GM19239 (cell line): ENCODE measurements around the gene STRIP2.
"Not testable (repeated sequence)": the region's sequence is repeated elsewhere in the genome, so short reads cannot be mapped to it uniquely, and the experiment has no call there.

Experiments
- DNase-seq: peaks from one replicate; pipeline ENCODE4 v3.0.0; 2011; ENCODE audit warnings: low spot score; ENCODE audit not compliant: insufficient read length
- FAIRE-seq: peaks from 2 replicates; lab custom pipeline; 2011; peaks lifted over from hg19 to GRCh38; lab: Jason Lieb, UNC

Gene STRIP2

DNA sequence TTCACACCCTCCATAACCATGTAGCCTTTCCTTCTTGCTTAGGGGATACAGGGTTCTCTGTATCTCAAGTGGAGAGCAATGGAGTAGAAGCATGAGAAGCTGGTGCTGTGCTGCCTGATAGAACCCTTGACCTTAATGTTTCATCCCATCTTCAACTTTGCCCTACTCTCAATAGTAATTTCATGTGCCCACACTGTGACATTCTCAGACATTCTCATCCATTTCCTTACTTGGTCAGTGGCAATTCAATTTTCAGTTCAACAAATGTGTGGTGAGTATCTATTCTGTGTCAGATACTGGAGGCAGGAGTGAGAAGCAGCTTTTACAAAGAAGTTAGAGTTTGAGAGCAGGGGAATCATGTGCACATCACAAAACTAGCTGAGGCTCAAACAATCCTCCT is 16.1 kb downstream of the STRIP2 start:
- no peak for DNase-seq
- no peak for FAIRE-seq

DNA sequence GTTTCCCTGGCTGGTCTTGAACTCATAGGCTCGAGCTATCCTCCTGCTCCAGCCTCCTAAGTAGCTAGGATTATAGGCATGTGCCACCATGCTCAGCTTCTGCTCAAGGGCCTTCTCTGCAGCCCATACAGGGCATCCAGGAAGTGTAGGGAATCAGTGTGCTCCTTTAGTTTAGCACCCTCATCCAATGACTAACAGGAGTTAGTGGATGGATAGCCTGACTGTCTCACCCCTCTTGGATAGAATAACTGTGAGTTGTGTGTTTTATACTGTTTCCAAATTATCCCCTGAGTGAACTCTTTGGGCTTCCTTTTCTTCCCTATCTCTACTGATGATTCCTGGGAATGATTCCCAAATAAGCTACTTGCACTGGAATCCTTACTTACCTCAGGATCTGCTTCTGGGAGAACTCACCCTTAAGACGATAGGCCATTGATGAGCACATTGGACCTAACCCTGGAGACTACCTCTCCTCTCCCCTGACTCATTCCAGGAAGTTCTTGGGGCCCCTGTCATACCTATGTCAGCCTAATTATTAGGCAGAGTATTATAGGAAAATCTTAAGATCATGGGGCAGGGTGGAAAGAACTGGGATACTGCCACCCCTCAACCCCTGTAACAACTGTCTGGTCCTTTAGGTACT is 18.5 kb downstream of the STRIP2 start:
- no peak for FAIRE-seq

DNA sequence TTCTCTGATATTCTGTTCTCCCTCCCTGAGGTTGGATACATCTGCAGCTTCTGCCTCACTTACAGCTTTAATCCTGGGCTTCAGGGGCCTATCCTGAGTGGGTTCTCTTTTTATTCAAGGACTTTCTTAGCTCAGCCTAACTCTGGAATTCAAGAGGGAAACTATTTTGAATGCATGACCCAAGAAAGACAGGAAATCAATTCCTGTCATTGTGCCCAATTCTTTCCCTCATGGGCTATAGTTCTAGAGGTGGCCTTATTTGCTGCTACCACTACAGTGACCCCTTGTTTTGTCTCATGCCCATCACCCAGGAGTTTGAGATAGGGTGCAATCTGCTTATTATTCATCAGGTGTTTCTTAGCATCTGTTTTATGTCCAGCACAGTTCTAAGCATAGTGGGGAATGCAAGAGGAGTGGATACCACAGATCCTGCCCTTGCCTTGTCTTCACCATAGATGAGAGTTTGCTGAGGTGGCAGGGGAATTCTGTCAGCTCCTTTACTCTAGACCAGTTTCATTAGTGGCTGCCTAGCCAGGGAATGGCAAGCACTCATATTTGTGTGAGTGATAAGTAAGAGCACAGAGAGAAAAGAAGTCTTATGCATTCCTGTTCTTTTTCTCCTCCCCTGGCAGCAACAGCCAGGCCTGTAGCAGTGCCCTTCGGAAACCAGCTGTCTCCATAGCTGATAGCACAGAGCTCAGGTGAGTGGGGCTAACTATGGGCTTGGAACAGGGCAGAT is 19.4 kb downstream of the STRIP2 start:
- FAIRE-seq (no peak), DNase-seq (no peak)

More for the DNA sequence above, 18.5 kb downstream of the STRIP2 start:
- no peak for DNase-seq

DNA sequence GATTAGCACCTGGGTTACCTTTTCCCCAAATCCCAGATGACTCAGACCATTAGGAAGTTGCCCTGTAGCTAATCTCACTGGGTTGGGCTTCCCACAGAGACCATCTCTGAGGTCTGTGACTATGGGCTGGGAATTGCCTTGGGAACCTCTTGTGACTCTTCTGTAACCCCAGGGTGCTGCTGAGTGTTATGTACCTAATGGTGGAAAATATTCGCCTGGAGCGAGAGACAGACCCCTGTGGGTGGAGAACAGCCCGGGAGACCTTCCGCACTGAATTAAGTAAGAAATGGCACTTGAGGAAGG is 20.0 kb downstream of the STRIP2 start:
- no peak for FAIRE-seq
- no peak for DNase-seq

DNA sequence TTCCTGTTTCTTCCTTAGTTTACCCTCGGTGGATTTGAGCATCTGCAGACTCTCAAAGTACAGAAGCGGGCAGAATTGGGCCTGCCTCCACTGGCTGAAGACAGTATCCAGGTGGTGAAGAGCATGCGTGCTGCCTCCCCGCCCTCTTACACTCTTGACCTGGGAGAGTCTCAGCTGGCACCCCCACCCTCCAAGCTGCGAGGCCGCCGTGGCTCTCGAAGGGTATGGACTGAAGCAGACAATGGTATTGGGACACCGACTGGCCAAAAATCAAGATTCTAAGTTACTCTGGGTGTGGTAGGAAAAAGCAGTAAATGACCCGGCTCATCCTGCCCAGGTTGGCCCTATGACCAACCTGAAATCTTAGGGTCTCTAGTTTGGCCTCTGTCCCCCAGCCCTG is 22.2 kb downstream of the STRIP2 start:
- FAIRE-seq: no peak

DNA sequence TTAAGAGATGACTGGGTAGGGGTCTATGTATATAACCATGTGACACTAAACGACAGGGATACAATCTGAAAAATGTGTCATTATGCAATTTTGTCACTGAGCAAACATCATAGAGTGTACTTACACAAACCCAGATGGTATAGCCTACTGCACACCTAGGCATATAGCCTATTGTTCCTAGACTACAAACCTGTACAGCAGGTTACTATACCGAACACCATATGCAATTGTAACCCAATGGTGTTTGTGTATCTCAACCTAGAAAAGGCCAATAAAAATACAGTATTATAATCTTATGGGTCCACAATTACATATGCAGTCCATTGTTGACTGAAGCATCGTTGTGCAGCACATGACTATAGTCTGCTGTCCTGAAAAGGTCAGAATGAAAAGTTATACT is 22.9 kb downstream of the STRIP2 start:
- FAIRE-seq (no peak), DNase-seq (no peak)

More for the DNA sequence above, 22.2 kb downstream of the STRIP2 start:
- DNase-seq: no peak

DNA sequence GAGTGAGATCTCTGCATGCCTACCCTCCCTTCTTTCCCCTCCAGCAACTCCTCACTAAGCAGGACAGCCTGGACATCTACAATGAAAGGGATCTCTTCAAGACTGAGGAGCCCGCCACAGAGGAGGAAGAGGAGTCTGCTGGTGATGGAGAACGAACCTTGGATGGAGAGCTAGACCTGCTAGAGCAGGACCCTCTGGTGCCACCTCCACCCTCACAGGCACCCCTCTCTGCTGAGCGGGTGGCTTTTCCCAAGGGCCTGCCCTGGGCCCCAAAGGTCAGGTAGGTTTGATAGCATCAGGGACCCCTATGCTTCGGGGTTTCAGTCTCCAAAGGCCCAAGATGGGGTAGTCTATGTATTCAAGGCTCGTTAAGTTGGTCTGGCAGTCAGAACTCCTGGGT is 23.9 kb downstream of the STRIP2 start:
- FAIRE-seq (no peak), DNase-seq (no peak)

DNA sequence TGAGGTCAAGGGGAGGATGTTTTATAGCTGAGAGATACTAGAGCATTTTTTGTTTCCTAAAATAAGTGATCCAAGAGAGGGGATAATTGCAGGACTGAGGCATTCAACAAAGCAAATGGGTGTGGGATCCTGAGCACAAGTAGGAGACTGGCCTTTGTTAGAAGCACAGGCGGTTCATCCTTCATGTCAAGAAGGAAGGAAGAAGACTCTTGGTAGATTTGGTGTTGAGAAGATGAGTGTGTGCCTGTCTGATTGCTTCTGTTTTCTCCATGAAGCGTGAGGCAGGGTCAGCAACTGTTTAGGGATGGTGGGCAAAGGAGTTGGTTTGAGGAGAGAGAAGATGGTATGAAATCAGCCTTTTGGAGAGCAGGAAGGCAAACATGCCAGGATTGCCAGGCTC is 27.6 kb downstream of the STRIP2 start:
- DNase-seq (no peak), FAIRE-seq (no peak)

DNA sequence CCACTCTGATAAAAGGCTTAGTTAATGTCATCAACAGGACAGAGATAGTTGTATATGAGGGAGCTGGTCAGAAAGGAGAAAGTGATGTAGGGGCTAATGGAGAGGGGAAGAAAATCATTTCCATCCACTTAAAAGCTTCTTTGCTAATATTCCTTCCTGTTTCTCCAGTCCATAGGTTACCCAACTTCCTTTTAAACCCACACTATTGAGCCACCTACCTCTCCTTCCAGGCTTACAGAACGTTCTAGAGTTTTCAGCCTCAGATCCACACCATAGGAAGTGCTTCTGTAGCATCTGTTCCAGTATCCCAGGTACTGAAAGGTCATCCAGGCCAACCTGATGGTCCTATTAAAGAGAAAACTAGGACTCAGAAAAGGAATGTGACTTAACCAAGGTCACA is 28.2 kb downstream of the STRIP2 start:
- no peak for DNase-seq
- FAIRE-seq: no peak

DNA sequence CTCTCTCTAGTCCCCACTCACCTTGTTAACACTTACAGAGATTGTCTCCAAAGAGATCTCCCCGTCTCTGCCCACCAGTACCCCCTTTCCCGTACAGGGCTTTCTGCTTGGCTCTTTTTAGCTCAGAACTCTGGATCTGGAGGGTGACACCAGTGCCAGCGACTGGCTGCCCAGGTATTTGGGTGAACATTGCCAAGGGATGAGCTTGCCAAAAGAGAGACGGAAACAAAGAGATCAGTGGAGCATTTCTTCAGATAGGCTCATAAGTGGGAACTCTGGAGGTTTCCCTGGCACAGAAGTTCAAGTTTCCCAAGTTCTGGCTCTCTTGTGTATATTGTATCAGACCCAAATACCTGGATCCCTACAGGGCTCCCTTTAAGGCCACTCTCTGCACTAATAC is 30.0 kb downstream of the STRIP2 start:
- no peak for FAIRE-seq
- DNase-seq: no peak

DNA sequence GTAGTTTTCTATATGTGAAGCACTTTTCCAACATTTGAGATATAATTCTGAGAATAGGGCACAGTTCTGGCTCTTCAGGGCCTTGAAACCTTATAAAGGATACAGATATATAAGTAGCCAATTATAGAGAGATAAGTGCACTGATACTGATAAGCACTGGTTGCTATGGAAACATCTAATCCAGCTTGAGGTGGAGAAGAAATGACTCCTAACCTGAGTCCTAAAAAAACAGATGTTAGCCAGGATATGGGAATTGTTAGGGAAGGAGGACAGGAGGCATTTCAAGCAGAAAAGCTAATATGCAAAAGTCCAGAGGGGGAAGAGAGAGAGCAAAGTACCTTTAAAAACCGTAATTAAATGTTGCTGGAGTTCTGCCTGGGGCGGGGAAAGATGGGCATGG is 30.8 kb downstream of the STRIP2 start:
- DNase-seq: no peak
- no peak for FAIRE-seq

DNA sequence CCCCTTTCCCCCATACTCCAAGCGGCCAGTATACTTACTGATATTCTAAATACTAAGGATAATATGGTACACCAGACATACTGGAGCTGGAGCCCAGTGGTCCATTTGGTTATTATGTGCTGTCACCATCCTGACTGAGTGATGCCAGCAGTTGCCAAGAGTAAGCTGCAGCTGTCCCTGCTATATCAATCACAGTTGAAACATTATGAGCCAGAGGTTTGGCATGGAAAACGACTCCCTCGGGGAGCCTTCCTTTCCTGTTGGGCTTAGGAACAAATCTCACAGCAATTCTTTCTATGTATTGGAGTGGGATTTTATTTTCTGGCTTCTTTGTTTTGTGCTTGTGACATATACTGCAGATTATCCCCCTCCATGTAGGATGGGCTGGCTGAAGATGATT is 32.6 kb downstream of the STRIP2 start:
- DNase-seq (no peak), FAIRE-seq (no peak)

DNA sequence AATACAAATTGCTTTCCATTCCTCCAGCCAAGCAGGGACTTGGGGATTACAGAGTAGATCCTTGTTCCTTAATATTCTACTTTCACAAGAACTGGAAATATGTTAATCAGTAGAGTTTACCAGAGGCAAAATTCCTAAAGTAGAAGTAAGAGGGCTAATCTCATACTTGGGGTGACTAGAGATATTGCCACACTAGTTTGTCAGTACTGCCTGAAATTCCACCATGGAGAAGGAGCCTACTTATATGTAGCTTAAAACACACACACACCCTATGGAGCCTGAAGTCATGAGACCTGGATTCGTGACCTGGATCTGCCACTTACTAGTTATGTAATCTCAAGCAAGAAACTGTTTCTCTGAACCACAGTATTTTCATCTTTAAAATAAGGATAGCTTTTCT is 33.9 kb downstream of the STRIP2 start:
- FAIRE-seq (no peak), DNase-seq (no peak)

DNA sequence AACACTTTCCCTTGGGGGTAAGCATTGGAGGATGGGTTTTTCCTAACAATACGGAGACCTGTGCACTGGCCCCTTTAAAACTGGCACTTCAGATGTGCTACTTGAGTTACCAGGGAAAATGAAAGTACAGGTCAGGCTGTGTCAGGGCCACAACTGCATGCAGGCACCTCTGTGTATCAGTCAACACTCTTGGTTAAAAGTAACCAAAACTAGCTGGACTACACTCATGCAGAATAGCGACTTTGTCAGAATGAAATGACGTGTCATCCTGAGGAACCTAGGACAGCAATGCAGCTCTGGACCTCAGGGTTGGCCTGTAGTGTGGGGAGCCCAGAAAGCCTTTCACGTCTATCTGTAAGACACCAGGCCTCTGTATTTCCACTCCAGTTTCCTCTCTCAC is 34.3 kb downstream of the STRIP2 start:
- FAIRE-seq: no peak

DNA sequence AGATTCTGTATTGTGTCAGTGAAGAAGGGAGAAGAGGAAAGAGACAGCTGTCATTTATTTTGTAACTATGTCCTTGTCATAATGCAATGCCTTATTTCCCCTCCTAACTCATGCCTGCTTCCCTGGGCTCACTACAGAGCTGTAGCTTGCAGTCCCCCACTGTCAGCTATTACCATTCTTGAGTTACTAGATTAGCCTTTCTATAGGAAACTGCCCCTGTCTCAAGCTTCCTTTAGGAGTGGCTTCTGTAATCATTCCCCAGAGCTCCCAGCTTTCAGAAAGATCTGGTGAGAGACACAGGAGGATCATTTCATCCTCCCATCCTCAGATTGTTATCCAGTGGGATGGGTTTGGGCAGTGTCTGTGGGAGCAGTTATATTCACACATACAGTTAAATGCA is 35.7 kb downstream of the STRIP2 start:
- no peak for FAIRE-seq
- no peak for DNase-seq

More for the DNA sequence above, 34.3 kb downstream of the STRIP2 start:
- DNase-seq: no peak

DNA sequence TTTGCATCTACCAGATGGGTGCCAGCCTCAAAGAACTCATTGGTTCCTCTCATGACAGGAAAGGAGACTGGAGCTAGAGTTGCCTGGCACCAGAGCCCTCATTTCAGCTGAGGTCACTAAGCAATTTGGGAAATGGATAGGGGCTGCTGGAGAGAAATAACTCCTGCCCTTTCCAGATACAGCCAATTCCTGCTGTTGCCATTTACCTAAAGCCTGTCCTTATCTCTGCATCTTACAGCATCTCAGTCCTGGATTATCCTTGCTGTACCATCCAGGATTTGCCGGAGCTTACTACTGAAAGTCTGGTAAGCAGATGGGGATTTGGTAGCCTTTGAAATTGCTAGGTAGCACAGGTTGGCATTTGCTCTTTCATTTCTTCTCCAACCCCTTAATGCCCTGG is 36.2 kb downstream of the STRIP2 start:
- FAIRE-seq: no peak

DNA sequence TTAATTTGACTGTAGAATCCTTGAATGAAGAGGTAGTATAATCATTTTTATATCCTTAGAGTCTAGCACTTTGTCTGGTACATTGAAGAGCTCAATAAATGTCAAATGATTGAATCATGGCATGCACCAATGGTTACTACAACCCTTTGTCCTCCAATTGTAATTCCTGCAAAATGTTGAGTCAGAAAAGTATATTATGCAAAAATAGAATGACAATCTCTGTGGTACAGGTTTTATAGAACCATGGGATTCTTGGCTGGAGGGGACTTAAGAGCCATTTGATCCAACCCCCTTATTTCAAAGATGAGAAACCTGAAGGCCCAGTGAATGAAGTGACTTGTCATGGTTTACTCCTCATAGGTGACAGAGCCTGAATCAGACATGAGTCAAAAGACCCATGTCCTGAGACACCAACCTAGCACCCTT is 37.2 kb downstream of the STRIP2 start:
- DNase-seq: no peak
- FAIRE-seq: no peak

More for the DNA sequence above, 36.2 kb downstream of the STRIP2 start:
- no peak for DNase-seq

DNA sequence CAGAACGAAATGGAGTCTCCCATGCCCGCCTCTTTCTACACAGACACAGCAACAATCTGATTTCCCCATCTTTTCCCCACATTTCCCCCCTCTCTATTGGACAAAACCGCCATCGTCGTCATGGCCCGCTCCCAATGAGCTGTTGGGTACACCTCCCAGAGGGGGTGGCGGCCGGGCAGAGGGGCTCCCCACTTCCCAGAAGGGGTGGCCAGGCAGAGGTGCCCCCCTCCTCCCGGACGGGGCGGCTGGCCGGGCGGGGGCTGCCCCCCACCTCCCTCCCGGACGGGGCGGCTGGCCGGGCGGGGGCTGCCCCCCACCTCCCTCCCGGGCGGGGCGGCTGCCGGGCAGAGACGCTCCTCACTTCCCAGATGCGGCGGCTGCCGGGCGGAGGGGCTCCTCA is 41.7 kb downstream of the STRIP2 start:
- DNase-seq, FAIRE-seq: not testable (repeated sequence)

DNA sequence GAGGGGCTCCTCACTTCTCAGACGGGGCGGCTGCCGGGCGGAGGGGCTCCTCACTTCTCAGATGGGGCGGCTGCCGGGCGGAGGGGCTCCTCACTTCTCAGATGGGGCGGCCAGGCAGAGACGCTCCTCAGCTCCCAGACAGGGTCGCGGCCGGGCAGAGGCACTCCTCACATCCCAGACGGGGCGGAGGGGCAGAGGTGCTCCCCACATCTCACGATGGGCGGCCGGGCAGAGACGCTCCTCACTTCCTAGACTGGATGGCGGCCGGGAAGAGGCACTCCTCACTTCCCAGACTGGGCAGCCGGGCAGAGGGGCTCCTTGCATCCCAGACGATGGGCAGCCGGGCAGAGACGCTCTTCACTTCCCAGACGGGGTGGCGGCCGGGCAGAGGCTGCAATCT is 42.2 kb downstream of the STRIP2 start:
- FAIRE-seq, DNase-seq: not testable (repeated sequence)

DNA sequence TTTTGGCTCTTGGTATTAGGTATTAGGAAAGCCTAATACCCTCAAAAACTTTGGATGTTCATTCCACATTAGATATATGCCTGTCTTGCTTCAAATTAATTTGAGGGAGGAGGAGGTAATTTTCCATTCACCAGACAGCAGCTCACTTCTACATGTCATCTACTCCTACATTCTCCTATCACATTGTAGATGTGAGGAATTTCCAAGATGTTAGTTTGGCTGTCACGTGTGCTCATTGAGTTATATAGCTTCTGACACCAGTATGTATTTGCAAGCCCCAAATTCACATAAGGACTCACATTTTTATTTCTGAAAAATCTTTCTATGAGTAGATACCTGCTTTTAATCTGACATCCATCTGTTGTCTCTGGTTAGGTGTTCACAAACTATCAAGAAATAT is 45.6 kb downstream of the STRIP2 start:
- DNase-seq (no peak), FAIRE-seq (no peak)

DNA sequence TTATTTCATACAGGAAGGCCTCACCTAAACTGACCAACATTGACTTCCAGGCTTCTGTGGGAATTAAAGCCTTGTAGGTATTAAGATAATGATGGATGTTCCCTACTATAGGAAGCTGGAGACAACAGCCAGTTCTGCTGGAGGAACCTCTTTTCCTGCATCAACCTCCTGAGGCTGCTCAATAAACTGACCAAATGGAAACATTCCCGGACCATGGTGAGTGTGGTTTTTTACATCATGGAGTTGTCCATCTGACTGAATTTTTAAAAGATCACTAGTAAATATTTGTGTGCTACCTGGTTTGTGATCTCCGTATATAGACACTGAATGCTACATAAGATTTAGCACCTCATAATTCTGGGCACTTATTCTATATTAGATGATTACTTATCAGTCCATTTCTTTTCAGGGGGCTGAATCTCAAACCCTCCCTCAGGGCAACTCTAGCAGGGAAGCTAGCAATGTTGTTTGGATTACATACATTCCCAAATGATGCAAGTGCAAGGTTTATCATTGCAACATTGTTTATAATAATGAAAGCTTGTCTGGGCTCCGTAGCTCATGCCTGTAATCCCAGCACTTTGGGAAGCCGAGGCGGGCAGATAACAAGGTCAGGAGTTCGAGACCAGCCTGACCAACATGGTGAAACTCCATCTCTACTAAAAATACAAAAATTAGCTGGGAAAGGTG is 46.6 kb downstream of the STRIP2 start:
- no peak for FAIRE-seq
- no peak for DNase-seq
